IMR-90 (cell line): ENCODE results near the gene MAP3K9. TPM values are rescaled to one million over a fixed set of nuclear protein-coding genes. Genes with fewer than 3 reads are reported as not detected.

Experiments used
- ATAC-seq: fragments of 200-7000 bp; cut with Tn5 transposase; 2 replicates; pipeline ENCODE4 v1.9.1; 2020; ENCODE audit warnings: low read depth, mild to moderate bottlenecking, moderate library complexity
- BruUV-seq: library from RNA; stranded (reverse); fragments of 400-500 nt; replicated peaks from 2 replicates; lab custom pipeline; 2021; lab: Mats Ljungman, UMichigan
- CTCF ChIA-PET: fragments of 300-600 bp; formaldehyde crosslinking; extraction: SDS; loops from one replicate; lab custom pipeline; 2021; ENCODE audit warnings: antibody characterized with exemption; lab: Yijun Ruan, JAX
- POLR2A ChIA-PET: fragments of 300-600 bp; sonication (Branson Sonifier 250); formaldehyde crosslinking; loops from one replicate; lab custom pipeline; 2022; ENCODE audit warnings: antibody characterized with exemption; ENCODE audit not compliant: unreplicated experiment; lab: Charles Lee
- DNase-seq: peaks from one replicate; pipeline ENCODE4 v3.0.0; 2013
- H2AFZ ChIP-seq: replicated peaks from 2 replicates; pipeline ENCODE3; 2013; ENCODE audit warnings: low read length, mild to moderate bottlenecking; ENCODE audit not compliant: poor library complexity
- H2AK5ac ChIP-seq: 2 replicates; pipeline ENCODE4 v1.6.1; 2013; ENCODE audit warnings: low read depth, low read length, inconsistent platforms
- H2AK9ac ChIP-seq: replicated peaks from 2 replicates; pipeline ENCODE3; 2013; ENCODE audit warnings: mild to moderate bottlenecking, low read depth, low read length, moderate library complexity; ENCODE audit not compliant: poor library complexity
- H2BK120ac ChIP-seq: 2 replicates; pipeline ENCODE4 v1.6.1; 2013; ENCODE audit warnings: low read depth, low read length, inconsistent platforms
- H2BK15ac ChIP-seq: 3 replicates; pipeline ENCODE4 v1.6.1; 2013; ENCODE audit warnings: low read depth, low read length, inconsistent platforms
- H2BK20ac ChIP-seq: 2 replicates; pipeline ENCODE4 v1.6.1; 2013; ENCODE audit warnings: low read depth, mild to moderate bottlenecking, inconsistent platforms, low read length, moderate library complexity
- H2BK5ac ChIP-seq: 2 replicates; pipeline ENCODE4 v1.6.1; 2013; ENCODE audit warnings: mild to moderate bottlenecking, low read depth, low read length, inconsistent platforms; ENCODE audit not compliant: poor library complexity, severe bottlenecking
- H3K14ac ChIP-seq: replicated peaks from 2 replicates; pipeline ENCODE4 v1.6.1; 2013; ENCODE audit warnings: low read depth, low read length, inconsistent platforms
- H3K18ac ChIP-seq: 2 replicates; pipeline ENCODE4 v1.6.1; 2013; ENCODE audit warnings: low read depth, low read length, control low read depth
- H3K23ac ChIP-seq: 2 replicates; pipeline ENCODE4 v1.6.1; 2013; ENCODE audit warnings: low read depth, low read length, inconsistent platforms
- H3K27ac ChIP-seq: 2 replicates; pipeline ENCODE4 v1.5.1; 2013; ENCODE audit warnings: mild to moderate bottlenecking, control low read depth, low read length; ENCODE audit not compliant: insufficient read depth
- H3K27me3 ChIP-seq: 2 replicates; pipeline ENCODE4 v1.6.1; 2013; ENCODE audit warnings: low read length; ENCODE audit not compliant: control insufficient read depth, insufficient read depth
- H3K36me3 ChIP-seq: 2 replicates; pipeline ENCODE4 v1.6.1; 2013; ENCODE audit warnings: low read length, mixed read lengths; ENCODE audit not compliant: control insufficient read depth, insufficient read depth
- H3K4ac ChIP-seq: 2 replicates; pipeline ENCODE4 v1.6.1; 2013; ENCODE audit warnings: low read depth, low read length, inconsistent platforms
- H3K4me1 ChIP-seq: 2 replicates; pipeline ENCODE4 v1.6.1; 2013; ENCODE audit warnings: low read length, mixed read lengths; ENCODE audit not compliant: control insufficient read depth, insufficient read depth
- H3K4me2 ChIP-seq: 2 replicates; pipeline ENCODE4 v1.6.1; 2013; ENCODE audit warnings: low read depth, mild to moderate bottlenecking, control low read depth, low read length, moderate library complexity
- H3K4me3 ChIP-seq: 2 replicates; pipeline ENCODE4 v1.5.1; 2013; ENCODE audit warnings: low read depth, mild to moderate bottlenecking, control low read depth, low read length, moderate library complexity; ENCODE audit not compliant: insufficient read depth
- H3K56ac ChIP-seq: 2 replicates; pipeline ENCODE4 v1.6.1; 2013; ENCODE audit warnings: low read length, inconsistent platforms; ENCODE audit not compliant: insufficient read depth; ENCODE audit errors: extremely low read depth
- H3K79me1 ChIP-seq, 2 experiments: 2 replicates each; pipeline ENCODE4 v1.6.1; 2013; ENCODE audit warnings: low read length in 2 of 2, inconsistent platforms in 1 of 2, low read depth in 1 of 2
- H3K9ac ChIP-seq: 2 replicates; pipeline ENCODE4 v1.6.1; 2013; ENCODE audit warnings: low read depth, low read length, control low read depth
- H3K9me1 ChIP-seq: 2 replicates; pipeline ENCODE4 v1.6.1; 2013; ENCODE audit warnings: low read length, inconsistent platforms; ENCODE audit not compliant: insufficient read depth
- H3K9me3 ChIP-seq: 2 replicates; pipeline ENCODE4 v1.6.1; 2013; ENCODE audit warnings: low read length; ENCODE audit not compliant: control insufficient read depth, insufficient read depth
- H4K20me1 ChIP-seq: 2 replicates; pipeline ENCODE4 v1.6.1; 2013; ENCODE audit warnings: low read length, inconsistent platforms; ENCODE audit not compliant: insufficient read depth
- H4K5ac ChIP-seq: 2 replicates; pipeline ENCODE4 v1.6.1; 2013; ENCODE audit warnings: mild to moderate bottlenecking, low read depth, low read length, control low read depth
- H4K8ac ChIP-seq, 2 experiments: 2 replicates each; pipeline ENCODE4 v1.6.1; 2013; ENCODE audit warnings: low read depth in 2 of 2, low read length in 2 of 2, control low read depth in 1 of 2, inconsistent platforms in 1 of 2
- H4K91ac ChIP-seq: 2 replicates; pipeline ENCODE4 v1.6.1; 2013; ENCODE audit warnings: low read depth, low read length, inconsistent platforms; ENCODE audit not compliant: insufficient read depth
- BHLHE40 ChIP-seq: fragments of 150-350 bp; IDR thresholded peaks from 2 replicates; pipeline ENCODE4 v1.6.1; 2016; ENCODE audit warnings: mild to moderate bottlenecking, low read depth, low read length
- CEBPB ChIP-seq: IDR thresholded peaks from 2 replicates; pipeline ENCODE4 v1.6.1; 2012; ENCODE audit warnings: low read depth, low read length, improper control_type of control experiment
- CHD1 ChIP-seq: IDR thresholded peaks from 2 replicates; pipeline ENCODE4 v1.6.1; 2012; ENCODE audit warnings: low read depth, low read length, improper control_type of control experiment
- CTCF ChIP-seq: conservative IDR thresholded peaks from 2 replicates; pipeline ENCODE4 v1.5.1; 2012; ENCODE audit warnings: mild to moderate bottlenecking, low read depth, low read length, improper control_type of control experiment
- ELK1 ChIP-seq: fragments of 150-350 bp; IDR thresholded peaks from 2 replicates; pipeline ENCODE4 v1.6.1; 2016; ENCODE audit warnings: low read depth, mild to moderate bottlenecking, low read length, moderate library complexity, borderline replicate concordance
- FOS ChIP-seq: fragments of 150-350 bp; IDR thresholded peaks from 2 replicates; pipeline ENCODE4 v1.6.1; 2016; ENCODE audit warnings: low read depth, low read length
- MAFK ChIP-seq: IDR thresholded peaks from 2 replicates; pipeline ENCODE4 v1.6.1; 2012; ENCODE audit warnings: low read depth, low read length, improper control_type of control experiment
- MAZ ChIP-seq: IDR thresholded peaks from 2 replicates; pipeline ENCODE4 v1.6.1; 2012; ENCODE audit warnings: low read depth, mild to moderate bottlenecking, low read length, improper control_type of control experiment, moderate library complexity, borderline replicate concordance
- MXI1 ChIP-seq: IDR thresholded peaks from 2 replicates; pipeline ENCODE4 v1.6.1; 2012; ENCODE audit warnings: low read depth, mild to moderate bottlenecking, low read length, moderate library complexity, borderline replicate concordance
- NFE2L2 ChIP-seq: fragments of 150-350 bp; IDR thresholded peaks from 2 replicates; pipeline ENCODE4 v1.6.1; 2016; ENCODE audit warnings: low read depth, mild to moderate bottlenecking, low read length
- POLR2A ChIP-seq: IDR thresholded peaks from 2 replicates; pipeline ENCODE4 v1.6.1; 2012; ENCODE audit warnings: mild to moderate bottlenecking, low read depth, low read length
- RAD21 ChIP-seq: IDR thresholded peaks from 2 replicates; pipeline ENCODE4 v1.6.1; 2012; ENCODE audit warnings: low read length, improper control_type of control experiment
- RCOR1 ChIP-seq: IDR thresholded peaks from 2 replicates; pipeline ENCODE4 v1.6.1; 2012; ENCODE audit warnings: mild to moderate bottlenecking, low read length, improper control_type of control experiment; ENCODE audit not compliant: insufficient replicate concordance
- RFX5 ChIP-seq: IDR thresholded peaks from 2 replicates; pipeline ENCODE4 v1.8.0; 2012; ENCODE audit warnings: low read depth, mild to moderate bottlenecking, low read length, moderate library complexity
- SMC3 ChIP-seq: fragments of 150-350 bp; IDR thresholded peaks from 2 replicates; pipeline ENCODE4 v1.6.1; 2016; ENCODE audit warnings: low read depth, mild to moderate bottlenecking, antibody characterized with exemption, low read length, moderate library complexity
- USF2 ChIP-seq: fragments of 150-350 bp; IDR thresholded peaks from 2 replicates; pipeline ENCODE4 v1.6.1; 2017; ENCODE audit warnings: mild to moderate bottlenecking, antibody characterized with exemption, low read length, low read depth
- WGBS, 2 experiments: methylation state at CpG; one replicate each; pipeline versions ENCODE4 v1.1.5 to v1.1.7; 2013; ENCODE audit warnings: missing lambda C conversion rate in 2 of 2; ENCODE audit not compliant: insufficient read length in 1 of 2; ENCODE audit errors: extremely low coverage in 2 of 2; 5-methylcytosine and 5-hydroxymethylcytosine counted together
- dilution Hi-C: fragments of 300-500 bp; cut with HindIII; formaldehyde crosslinking; loops from one replicate; pipeline ENCODE4 v1.14.3; 2018; ENCODE audit warnings: low sequenced_read_pairs; ENCODE audit not compliant: unreplicated experiment
- in situ Hi-C: fragments of 300-500 bp; cut with MboI; formaldehyde crosslinking; loops from 3 replicates; pipeline ENCODE4 v1.14.3; 2019; ENCODE audit warnings: low sequenced_read_pairs, inconsistent platforms, mixed read lengths
- intact Hi-C: fragments of 100-400 bp; cut with micrococcal nuclease; formaldehyde crosslinking; loops from 2 replicates; pipeline ENCODE4 v1.10.0; 2022
- polyA plus RNA-seq, 3 experiments: library from polyadenylated mRNA; depleted of rRNA; stranded (reverse); fragments of >200 nt; gene quantifications; 2 replicates each; pipeline ENCODE4 v1.2.3, GENCODE V29; 2012; ENCODE audit warnings: low replicate concordance in 1 of 3
- total RNA-seq: library from RNA; depleted of rRNA; stranded (reverse); fragments of >200 nt; gene quantifications from 2 replicates; pipeline ENCODE4 v1.2.3, GENCODE V29; 2012

Gene MAP3K9
- total and polyA plus RNA-seq, 2 of the 4 experiments (the other 2 are of a cell fraction): 0.17 to 0.18 TPM

- no peaks in the 10 kb centered on the region for H3K9me1 ChIP-seq
- H3K27ac ChIP-seq: no peak overlapping the region
- H2BK20ac ChIP-seq: no peak overlapping the region
- no peak overlapping the region for H2AK5ac ChIP-seq
- H2AFZ ChIP-seq: no peak overlapping the region
- no peaks in the 10 kb centered on the region; the same call in 1 of the 2 replicates for H3K27me3 ChIP-seq
- no peak overlapping the region for H2BK15ac ChIP-seq
- no peak overlapping the region for H3K18ac ChIP-seq
- no peak overlapping the region for H3K9ac ChIP-seq
- no peak overlapping the region for H2AK9ac ChIP-seq
- no peaks in the 10 kb centered on the region for H3K9me3 ChIP-seq
- no peak overlapping the region for H4K8ac ChIP-seq
- H4K20me1 ChIP-seq: no peaks in the 10 kb centered on the region
- DNase-seq (no peak), ATAC-seq (no peak)
- no peak overlapping the region for H4K5ac ChIP-seq
- dilution Hi-C loops: no loop called here
- no peak overlapping the region for H3K4ac ChIP-seq
- no peak overlapping the region for H4K91ac ChIP-seq
- no peak overlapping the region for H3K23ac ChIP-seq
- ChIA-PET CTCF (no interaction called here), POLR2A (no interaction called here)
- no peak overlapping the region for H2BK120ac ChIP-seq
- no peaks in the 10 kb centered on the region for H3K4me1 ChIP-seq
- no peaks in the 10 kb centered on the region for H3K79me1 ChIP-seq
- in situ Hi-C loops: no loop called here
- H3K4me3 ChIP-seq: no peak overlapping the region
- H2BK5ac ChIP-seq: no peak overlapping the region
- intact Hi-C loops: no loop called here
- H3K56ac ChIP-seq: no peak overlapping the region
- no peak overlapping the region for H3K14ac ChIP-seq
- H3K36me3 ChIP-seq: no peaks in the 10 kb centered on the region
- H3K4me2 ChIP-seq: no peak overlapping the region
- TF ChIP-seq RFX5: no peak
- no peak for TF ChIP-seq SMC3
- no peak for TF ChIP-seq BHLHE40
- TF ChIP-seq USF2: no peak
- no peak for TF ChIP-seq POLR2A
- TF ChIP-seq CTCF: no peak
- no peak for TF ChIP-seq MAZ
- TF ChIP-seq MXI1: no peak
- TF ChIP-seq MAFK: no peak
- no peak for TF ChIP-seq NFE2L2
- no peak for TF ChIP-seq ELK1
- TF ChIP-seq RCOR1: no peak
- TF ChIP-seq FOS: no peak
- TF ChIP-seq CEBPB: no peak
- TF ChIP-seq RAD21: no peak
- no peak for TF ChIP-seq CHD1
- 40% methylated on average over 1 of the region's 3 CpGs; no CpG with 5 or more reads in 1 of the 2 experiments for WGBS, 2 experiments
- BruUV-seq: no TSS peak
Measured at GRCh38 chr14:70773182-70773862, 36.0 kb downstream of the MAP3K9 start.
